SK-N-MC (cell line): Measurements from ENCODE around the gene TBC1D14.

ENCODE experiments used
- EZH2 ChIP-seq: fragments of 200-600 bp; sonication (generic); IDR thresholded peaks from one replicate; pipeline ENCODE4 v1.6.1; 2017; ENCODE audit warnings: antibody characterized with exemption
- FOXP2 ChIP-seq: optimal IDR thresholded peaks from 2 replicates; pipeline ENCODE3; 2011; ENCODE audit warnings: mild to moderate bottlenecking, moderate library complexity; ENCODE audit not compliant: insufficient read depth; ENCODE audit errors: extremely low read length, control extremely low read depth
- POLR2AphosphoS5 ChIP-seq: IDR thresholded peaks from 2 replicates; pipeline ENCODE4 v1.6.1; 2012; ENCODE audit warnings: mild to moderate bottlenecking, low read depth, low read length, borderline replicate concordance

DNA sequence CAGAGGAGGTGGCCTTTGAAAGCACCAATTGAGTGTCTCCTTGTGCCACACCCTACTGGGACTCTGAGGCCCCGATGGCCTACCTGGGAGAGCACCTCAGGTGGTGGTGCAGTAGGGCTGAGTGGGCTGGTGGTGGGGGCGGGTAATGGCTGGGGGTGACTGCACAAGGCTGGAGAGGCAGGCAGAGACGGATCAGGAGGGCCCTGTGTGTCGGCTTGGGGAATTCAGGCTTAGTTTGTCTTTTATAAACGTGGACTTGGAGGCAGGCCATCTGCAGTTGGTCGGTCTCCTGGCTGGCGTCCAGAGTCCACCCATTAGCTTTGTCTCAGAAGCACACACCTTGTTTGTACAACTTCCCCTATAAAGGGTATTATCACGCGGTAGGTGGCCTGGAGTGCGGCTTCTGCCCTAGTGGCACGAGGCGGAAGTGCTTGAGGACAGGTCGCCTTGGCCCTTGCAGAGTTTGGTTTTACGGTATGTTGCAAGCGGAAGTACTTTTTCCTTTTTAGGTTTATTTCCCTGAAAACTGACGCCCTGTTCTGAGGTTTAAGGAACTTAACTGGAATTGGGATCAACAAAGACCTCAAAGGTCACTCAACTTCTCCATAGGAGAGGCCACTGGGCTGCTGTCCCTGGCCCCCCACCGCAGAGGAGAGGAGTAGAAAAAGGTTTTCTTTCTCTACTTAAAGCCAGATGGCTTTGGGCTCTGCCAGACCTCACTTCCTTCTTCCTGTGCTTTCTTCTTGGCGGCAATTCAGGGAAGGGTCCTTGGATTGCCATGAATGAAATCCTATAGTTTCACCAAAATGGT, 8.0 kb downstream of the TBC1D14 start:
- TF ChIP-seq EZH2 (no peak), POLR2AphosphoS5 (no peak), FOXP2 (no peak)
